GM20000 (cell line): ENCODE data around the gene PDZRN3.

Source experiments
- DNase-seq: peaks from one replicate; pipeline ENCODE4 v3.0.0; 2012; ENCODE audit warnings: low spot score
- CTCF ChIP-seq: IDR thresholded peaks from 2 replicates; pipeline ENCODE4 v1.5.1; 2012; ENCODE audit warnings: mild to moderate bottlenecking, control low read depth; ENCODE audit errors: extremely low read depth, missing control alignments

Gene PDZRN3

GRCh38 chr3:73403444-73403843 lies 221.3 kb downstream of the PDZRN3 start:
- DNase-seq, result no peak
- no peak for TF ChIP-seq CTCF

- no peak for DNase-seq
- no peak for TF ChIP-seq CTCF
These were observed 223.0 kb downstream of the PDZRN3 start for GRCh38 chr3:73401616-73402279.

- no peak for DNase-seq
- TF ChIP-seq CTCF, result no peak
These were observed 223.7 kb downstream of the PDZRN3 start for GRCh38 chr3:73401059-73401458.

- no peak for DNase-seq
- no peak for TF ChIP-seq CTCF
These were observed 225.0 kb downstream of the PDZRN3 start for GRCh38 chr3:73399666-73400253.

GRCh38 chr3:73399106-73399505 lies 225.6 kb downstream of the PDZRN3 start:
- no peak for DNase-seq
- no peak for TF ChIP-seq CTCF

- TF ChIP-seq CTCF, result no peak
- no peak for DNase-seq
These were observed 226.7 kb downstream of the PDZRN3 start for GRCh38 chr3:73398084-73398483.

GRCh38 chr3:73394240-73394639 lies 230.5 kb downstream of the PDZRN3 start:
- no peak for TF ChIP-seq CTCF
- DNase-seq, result no peak
